Neural cell (in vitro differentiated cells): ENCODE measurements around the gene ATP6V1E1. TPM values are rescaled to one million over a fixed set of nuclear protein-coding genes. Genes with fewer than 3 reads are reported as not detected.

Source experiments
- H2AFZ ChIP-seq: fragments of 200-600, 300-800 bp; sonication (generic), shearing (Covaris generic); 2 replicates; pipeline ENCODE4 v1.6.0; 2014; ENCODE audit warnings: low read depth, mild to moderate bottlenecking, antibody characterized with exemption, low read length, moderate library complexity
- H3F3A ChIP-seq: fragments of 200-600 bp; shearing (Covaris generic); 2 replicates; pipeline ENCODE4 v1.6.1; 2016; ENCODE audit warnings: mild to moderate bottlenecking, moderate library complexity, mixed read lengths, antibody characterized with exemption, low read length; ENCODE audit not compliant: insufficient read depth, poor library complexity, severe bottlenecking
- H3K27ac ChIP-seq: fragments of 200-600, 300-800 bp; sonication (generic), shearing (Covaris generic); 2 replicates; pipeline ENCODE4 v1.5.1; 2014; ENCODE audit warnings: mild to moderate bottlenecking, low read length, moderate library complexity
- H3K27me3 ChIP-seq: fragments of 300-800, 200-600 bp; sonication (generic), shearing (Covaris generic); 2 replicates; pipeline ENCODE4 v1.6.0; 2014; ENCODE audit warnings: mild to moderate bottlenecking, low read depth, low read length, moderate library complexity; ENCODE audit not compliant: insufficient read depth
- H3K36me3 ChIP-seq: fragments of 300-800, 200-600 bp; sonication (generic), shearing (Covaris generic); 2 replicates; pipeline ENCODE4 v1.5.1; 2014; ENCODE audit warnings: mild to moderate bottlenecking, antibody characterized with exemption, low read length, moderate library complexity; ENCODE audit not compliant: insufficient read depth
- H3K4me2 ChIP-seq: fragments of 300-800, 200-600 bp; sonication (generic), shearing (Covaris generic); 2 replicates; pipeline ENCODE4 v1.6.0; 2014; ENCODE audit warnings: mild to moderate bottlenecking, low read length
- H3K4me3 ChIP-seq: fragments of 300-800, 200-600 bp; sonication (generic), shearing (Covaris generic); 2 replicates; pipeline ENCODE4 v1.5.1; 2014; ENCODE audit warnings: mild to moderate bottlenecking, low read length, moderate library complexity
- H3K79me2 ChIP-seq: fragments of 200-600 bp; shearing (Covaris generic); replicated peaks from 2 replicates; pipeline ENCODE4 v1.6.0; 2014; ENCODE audit warnings: mild to moderate bottlenecking, low read length, moderate library complexity; ENCODE audit not compliant: insufficient read depth
- H3K9ac ChIP-seq: fragments of 300-800, 200-600 bp; sonication (generic), shearing (Covaris generic); 2 replicates; pipeline ENCODE4 v1.6.1; 2016; ENCODE audit warnings: mild to moderate bottlenecking, low read length, mixed read lengths
- H3K9me2 ChIP-seq: fragments of 200-600 bp; shearing (Covaris generic); 2 replicates; pipeline ENCODE4 v1.6.1; 2016; ENCODE audit warnings: mild to moderate bottlenecking, low read length, mixed read lengths; ENCODE audit not compliant: insufficient read depth
- H3K9me3 ChIP-seq: fragments of 200-600, 300-800 bp; sonication (generic), shearing (Covaris generic); 2 replicates; pipeline ENCODE4 v1.6.1; 2016; ENCODE audit warnings: mild to moderate bottlenecking, mixed run types, low read length, moderate library complexity, mixed read lengths
- H4K20me1 ChIP-seq: fragments of 200-600 bp; shearing (Covaris generic); 2 replicates; pipeline ENCODE4 v1.6.1; 2016; ENCODE audit warnings: mild to moderate bottlenecking, mixed run types; ENCODE audit not compliant: insufficient read depth
- CTCF ChIP-seq: fragments of 450-650 bp; IDR thresholded peaks from 2 replicates; pipeline ENCODE4 v1.5.1; 2014; ENCODE audit warnings: antibody characterized with exemption, mild to moderate bottlenecking, moderate library complexity; ENCODE audit not compliant: poor library complexity, severe bottlenecking
- EP300 ChIP-seq: fragments of 450-650 bp; conservative IDR thresholded peaks from 2 replicates; pipeline ENCODE4 v1.6.1; 2014; ENCODE audit warnings: antibody characterized with exemption, mild to moderate bottlenecking, moderate library complexity; ENCODE audit not compliant: poor library complexity, severe bottlenecking
- EZH2 ChIP-seq: fragments of 200-600, 300-800 bp; shearing (Covaris generic), sonication (generic); IDR thresholded peaks from 2 replicates; pipeline ENCODE4 v1.6.1; 2014; ENCODE audit warnings: antibody characterized with exemption, low read length, borderline replicate concordance, mild to moderate bottlenecking; ENCODE audit not compliant: insufficient read depth, poor library complexity, severe bottlenecking
- MXI1 ChIP-seq: fragments of 450-650 bp; conservative IDR thresholded peaks from 2 replicates; pipeline ENCODE4 v1.6.1; 2014; ENCODE audit warnings: antibody characterized with exemption, mild to moderate bottlenecking; ENCODE audit not compliant: poor library complexity, severe bottlenecking
- POLR2AphosphoS5 ChIP-seq: IDR thresholded peaks from 2 replicates; pipeline ENCODE4 v1.6.1; 2012
- RAD21 ChIP-seq: fragments of 450-650 bp; conservative IDR thresholded peaks from 2 replicates; pipeline ENCODE4 v1.6.1; 2014; ENCODE audit warnings: antibody characterized with exemption, mild to moderate bottlenecking, moderate library complexity
- REST ChIP-seq: IDR thresholded peaks from 2 replicates; pipeline ENCODE4 v1.6.1; 2012; ENCODE audit warnings: borderline replicate concordance
- SMC3 ChIP-seq: fragments of 450-650 bp; conservative IDR thresholded peaks from 2 replicates; pipeline ENCODE4 v1.6.1; 2014; ENCODE audit warnings: antibody characterized with exemption, mild to moderate bottlenecking, moderate library complexity; ENCODE audit not compliant: poor library complexity
- TAF1 ChIP-seq: IDR thresholded peaks from 2 replicates; pipeline ENCODE4 v1.6.1; 2012; ENCODE audit warnings: low read depth
- polyA plus RNA-seq: library from polyadenylated mRNA; depleted of rRNA; stranded (reverse); fragments of >200 nt; gene quantifications from 2 replicates; pipeline ENCODE4 v1.2.3, GENCODE V29; 2014

ATP6V1E1 gene
- polyA plus RNA-seq, 1 donor from 2014 or later: 224 TPM

- TF ChIP-seq SMC3 (no peak), RAD21 (no peak), REST (no peak), TAF1 (no peak), MXI1 (no peak), POLR2AphosphoS5 (no peak), CTCF (no peak), EZH2 (no peak), EP300 (no peak)
- H3K4me3 ChIP-seq: no peak overlapping the region
- no peaks in the 10 kb centered on the region for H3K27me3 ChIP-seq
- no peaks in the 10 kb centered on the region for H4K20me1 ChIP-seq
- H3F3A ChIP-seq: no peaks in the 10 kb centered on the region
- no peaks in the 10 kb centered on the region for H3K9me2 ChIP-seq
- no peak overlapping the region for H3K9ac ChIP-seq
- H3K4me2 ChIP-seq: no peak overlapping the region
- H3K79me2 ChIP-seq: no peaks in the 10 kb centered on the region
- no peaks in the 10 kb centered on the region for H3K9me3 ChIP-seq
- no peak overlapping the region for H3K27ac ChIP-seq
- no peak overlapping the region for H2AFZ ChIP-seq
- no peaks in the 10 kb centered on the region for H3K36me3 ChIP-seq
Measured at GRCh38 chr22:17665854-17666253, 37.3 kb upstream of the ATP6V1E1 start.

GRCh38 chr22:17665248-17665647 lies 36.7 kb upstream of the ATP6V1E1 start:
- Histone ChIP-seq H2AFZ (no peak overlapping the region), H3K4me3 (no peak overlapping the region), H3K27me3 (no peaks in the 10 kb centered on the region), H3K27ac (no peak overlapping the region), H4K20me1 (no peaks in the 10 kb centered on the region), H3K36me3 (no peaks in the 10 kb centered on the region), H3F3A (no peaks in the 10 kb centered on the region), H3K9ac (no peak overlapping the region), H3K79me2 (no peaks in the 10 kb centered on the region), H3K9me3 (no peaks in the 10 kb centered on the region), H3K4me2 (no peak overlapping the region), H3K9me2 (no peaks in the 10 kb centered on the region)
- TF ChIP-seq SMC3 (no peak), POLR2AphosphoS5 (no peak), MXI1 (no peak), EZH2 (no peak), RAD21 (no peak)
